Esophagus muscularis mucosa (tissue), 3 donors: ENCODE measurements around the gene RAPGEF1.

Experiments
- CTCF ChIP-seq, 3 experiments: fragments of 200-600 bp in 2 of 3; fragments of 450-650 bp in 1 of 3; sonication (generic) in 2 of 3; IDR thresholded peaks; one replicate each; pipeline ENCODE4 v1.5.1; 2017 to 2019; ENCODE audit warnings: antibody characterized with exemption in 3 of 3, mild to moderate bottlenecking in 2 of 3, moderate library complexity in 1 of 3
- POLR2A ChIP-seq: fragments of 450-650 bp; IDR thresholded peaks from one replicate; pipeline ENCODE4 v1.6.1; 2017; ENCODE audit warnings: antibody characterized with exemption, moderate library complexity, mild to moderate bottlenecking, low read depth

- TF ChIP-seq POLR2A, result no peak
- no peak for TF ChIP-seq CTCF (IDR thresholded peaks at IDR 0.05)
Measured at GRCh38 chr9:131577005-131578000, 162.6 kb downstream of the RAPGEF1 start.
